OCI-LY1 (cell line): ENCODE measurements around the gene PBRM1.

ENCODE experiments used
- H2AFZ ChIP-seq: fragments of 200-600 bp; sonication (generic), shearing (Covaris generic); 2 replicates; pipeline ENCODE4 v1.6.0; 2014; ENCODE audit warnings: antibody characterized with exemption, mild to moderate bottlenecking, low read length
- H3F3A ChIP-seq: fragments of 200-600 bp; sonication (generic), shearing (Covaris generic); 2 replicates; pipeline ENCODE4 v1.6.0; 2014; ENCODE audit warnings: mild to moderate bottlenecking, antibody characterized with exemption, low read length, moderate library complexity; ENCODE audit not compliant: insufficient read depth
- H3K27ac ChIP-seq: fragments of 200-600 bp; sonication (generic); 2 replicates; pipeline ENCODE4 v1.5.1; 2014; ENCODE audit warnings: low read length, mixed run types, mild to moderate bottlenecking, low read depth; ENCODE audit not compliant: poor library complexity, severe bottlenecking
- H3K27me3 ChIP-seq: fragments of 200-600 bp; sonication (generic); 2 replicates; pipeline ENCODE4 v1.6.0; 2014; ENCODE audit warnings: antibody characterized with exemption, mild to moderate bottlenecking, low read length, moderate library complexity; ENCODE audit not compliant: insufficient read depth
- H3K36me3 ChIP-seq: fragments of 200-600 bp; sonication (generic); 2 replicates; pipeline ENCODE4 v1.6.1; 2014; ENCODE audit warnings: mild to moderate bottlenecking, antibody characterized with exemption, low read length, moderate library complexity, mixed read lengths; ENCODE audit not compliant: insufficient read depth
- H3K4me1 ChIP-seq: fragments of 200-600 bp; sonication (generic); 2 replicates; pipeline ENCODE4 v1.5.1; 2014; ENCODE audit warnings: mild to moderate bottlenecking, low read length, moderate library complexity; ENCODE audit not compliant: insufficient read depth, severe bottlenecking
- H3K4me2 ChIP-seq: fragments of 200-600 bp; sonication (generic), shearing (Covaris generic); 2 replicates; pipeline ENCODE4 v1.6.1; 2014; ENCODE audit warnings: low read length
- H3K4me3 ChIP-seq: fragments of 200-600 bp; sonication (generic); 2 replicates; pipeline ENCODE4 v1.5.1; 2014; ENCODE audit warnings: low read length, low read depth, mild to moderate bottlenecking, mixed read lengths; ENCODE audit not compliant: poor library complexity, severe bottlenecking
- H3K79me2 ChIP-seq: fragments of 200-600 bp; shearing (Covaris generic); 2 replicates; pipeline ENCODE4 v1.6.1; 2016; ENCODE audit warnings: mixed run types, low read length, mixed read lengths; ENCODE audit not compliant: insufficient read depth
- H3K9ac ChIP-seq: fragments of 200-600 bp; sonication (generic), shearing (Covaris generic); 2 replicates; pipeline ENCODE4 v1.6.1; 2014; ENCODE audit warnings: mild to moderate bottlenecking, low read length, mixed read lengths
- H3K9me2 ChIP-seq: fragments of 200-600 bp; sonication (generic), shearing (Covaris generic); 2 replicates; pipeline ENCODE4 v1.6.1; 2014; ENCODE audit warnings: low read depth, mild to moderate bottlenecking, low read length, mixed read lengths
- H3K9me3 ChIP-seq: fragments of 200-600 bp; shearing (Covaris generic); 2 replicates; pipeline ENCODE4 v1.6.1; 2014; ENCODE audit warnings: low read length, mixed read lengths
- H4K20me1 ChIP-seq: fragments of 200-600 bp; sonication (generic), shearing (Covaris generic); 2 replicates; pipeline ENCODE4 v1.6.0; 2016; ENCODE audit warnings: mild to moderate bottlenecking, low read length; ENCODE audit not compliant: insufficient read depth
- EZH2 ChIP-seq: fragments of 200-600 bp; sonication (generic), shearing (Covaris generic); IDR thresholded peaks from 2 replicates; pipeline ENCODE4 v1.8.0; 2017; ENCODE audit warnings: borderline replicate concordance, mixed run types, mild to moderate bottlenecking, antibody characterized with exemption, low read length, moderate library complexity, mixed read lengths
- TF ChIP-seq, protein P1 (sequence below): fragments of 200-600 bp; sonication (generic), shearing (Covaris generic); IDR thresholded peaks from 2 replicates; pipeline ENCODE4 v1.5.1; 2017; ENCODE audit warnings: mild to moderate bottlenecking, antibody characterized with exemption, low read length, moderate library complexity, mixed read lengths

Gene PBRM1

DNA sequence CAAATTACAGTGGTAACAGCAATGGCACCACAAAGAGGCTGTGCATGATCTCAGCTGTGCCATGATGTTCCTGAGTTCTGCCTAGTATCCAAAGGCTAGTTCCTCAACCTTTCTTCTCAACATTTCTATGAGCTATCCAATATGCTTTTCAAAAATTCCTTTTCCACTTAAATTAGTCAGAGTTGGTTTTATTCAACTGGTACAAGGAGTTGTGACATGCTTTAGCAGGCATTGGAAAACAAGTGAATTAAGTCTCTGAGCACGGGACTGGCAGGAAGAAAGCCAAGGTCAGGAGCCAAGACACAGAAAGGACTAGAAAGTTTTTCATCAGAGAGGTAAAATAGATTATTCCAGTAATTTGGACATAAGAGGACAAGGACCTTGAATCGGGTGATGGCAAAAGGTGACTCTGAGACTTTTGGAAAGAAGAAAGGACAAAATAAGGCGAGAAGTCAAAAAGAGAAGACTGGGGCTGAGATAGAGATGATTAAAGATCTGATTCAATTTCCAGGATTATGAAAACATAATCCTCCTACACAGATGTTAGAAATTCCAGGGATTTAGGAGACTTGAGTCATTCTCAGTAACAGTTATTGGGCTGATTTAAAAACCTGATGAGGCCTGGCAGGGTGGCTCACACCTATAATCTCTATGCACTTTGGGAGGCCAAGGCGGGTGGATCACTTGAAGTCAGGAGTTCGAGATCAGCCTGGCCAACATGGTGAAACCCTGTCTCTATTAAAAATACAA is 36.1 kb downstream of the PBRM1 start:
- Histone ChIP-seq H3K4me3 (no peak overlapping the region), H3F3A (no peaks in the 10 kb centered on the region), H3K9ac (no peak overlapping the region), H3K36me3 (peaks cover 86% of the 10 kb centered on the region), H4K20me1 (no peaks in the 10 kb centered on the region), H3K9me3 (no peaks in the 10 kb centered on the region), H3K4me1 (no peaks in the 10 kb centered on the region), H3K4me2 (no peak overlapping the region), H3K79me2 (no peaks in the 10 kb centered on the region), H2AFZ (no peak overlapping the region), H3K27me3 (no peaks in the 10 kb centered on the region), H3K27ac (no peak overlapping the region), H3K9me2 (no peaks in the 10 kb centered on the region)
- TF ChIP-seq, protein P1, sequence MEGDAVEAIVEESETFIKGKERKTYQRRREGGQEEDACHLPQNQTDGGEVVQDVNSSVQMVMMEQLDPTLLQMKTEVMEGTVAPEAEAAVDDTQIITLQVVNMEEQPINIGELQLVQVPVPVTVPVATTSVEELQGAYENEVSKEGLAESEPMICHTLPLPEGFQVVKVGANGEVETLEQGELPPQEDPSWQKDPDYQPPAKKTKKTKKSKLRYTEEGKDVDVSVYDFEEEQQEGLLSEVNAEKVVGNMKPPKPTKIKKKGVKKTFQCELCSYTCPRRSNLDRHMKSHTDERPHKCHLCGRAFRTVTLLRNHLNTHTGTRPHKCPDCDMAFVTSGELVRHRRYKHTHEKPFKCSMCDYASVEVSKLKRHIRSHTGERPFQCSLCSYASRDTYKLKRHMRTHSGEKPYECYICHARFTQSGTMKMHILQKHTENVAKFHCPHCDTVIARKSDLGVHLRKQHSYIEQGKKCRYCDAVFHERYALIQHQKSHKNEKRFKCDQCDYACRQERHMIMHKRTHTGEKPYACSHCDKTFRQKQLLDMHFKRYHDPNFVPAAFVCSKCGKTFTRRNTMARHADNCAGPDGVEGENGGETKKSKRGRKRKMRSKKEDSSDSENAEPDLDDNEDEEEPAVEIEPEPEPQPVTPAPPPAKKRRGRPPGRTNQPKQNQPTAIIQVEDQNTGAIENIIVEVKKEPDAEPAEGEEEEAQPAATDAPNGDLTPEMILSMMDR = no peak
- no peak for TF ChIP-seq EZH2

DNA sequence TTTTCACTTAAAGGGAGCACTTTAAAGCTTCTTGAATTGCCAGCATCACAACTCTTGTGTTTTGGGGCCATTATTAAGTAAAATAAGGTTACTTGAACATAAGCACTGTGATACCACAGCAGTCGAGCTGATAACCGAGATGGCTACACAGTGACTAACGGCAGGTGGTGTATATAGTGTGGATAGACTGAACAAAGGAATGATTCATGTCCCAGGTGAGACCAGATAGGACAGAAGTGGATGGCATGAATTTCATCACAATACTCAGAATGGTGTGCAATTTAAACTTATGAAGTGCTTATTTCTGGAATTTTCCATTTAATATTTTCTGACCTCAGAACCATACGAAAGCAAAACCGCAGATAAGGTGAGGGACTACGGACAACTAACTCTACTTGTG is 40.2 kb downstream of the PBRM1 start:
- H3K9me3 ChIP-seq = no peaks in the 10 kb centered on the region
- H3K4me2 ChIP-seq = no peak overlapping the region
- H4K20me1 ChIP-seq = no peaks in the 10 kb centered on the region
- H3F3A ChIP-seq = no peaks in the 10 kb centered on the region
- no peak overlapping the region for H3K9ac ChIP-seq
- H3K4me3 ChIP-seq = no peak overlapping the region
- peaks cover 84% of the 10 kb centered on the region for H3K36me3 ChIP-seq
- H3K27me3 ChIP-seq = no peaks in the 10 kb centered on the region
- no peaks in the 10 kb centered on the region for H3K9me2 ChIP-seq
- no peaks in the 10 kb centered on the region for H3K4me1 ChIP-seq
- H3K79me2 ChIP-seq = no peaks in the 10 kb centered on the region
- TF ChIP-seq EZH2 = no peak
- TF ChIP-seq, protein P1 = no peak
- H2AFZ ChIP-seq = no peak overlapping the region
- H3K27ac ChIP-seq = no peak overlapping the region

GRCh38 chr3:52636673-52637072 is 49.0 kb downstream of the PBRM1 start:
- Histone ChIP-seq H2AFZ (no peak overlapping the region), H3F3A (no peaks in the 10 kb centered on the region), H3K4me3 (no peak overlapping the region), H4K20me1 (no peaks in the 10 kb centered on the region), H3K27ac (no peak overlapping the region), H3K9me3 (no peaks in the 10 kb centered on the region), H3K36me3 (peaks cover 60% of the 10 kb centered on the region), H3K4me2 (no peak overlapping the region), H3K4me1 (no peaks in the 10 kb centered on the region), H3K27me3 (no peaks in the 10 kb centered on the region), H3K9me2 (no peaks in the 10 kb centered on the region), H3K9ac (no peak overlapping the region), H3K79me2 (no peaks in the 10 kb centered on the region)
- TF ChIP-seq, protein P1 = no peak
- no peak for TF ChIP-seq EZH2
